Measurements from ENCODE around the gene DICER1.

- TF ChIP-seq EZH2 (IDR thresholded peaks at IDR 0.05; ENCODE audit: borderline replicate concordance, insufficient read depth, low read length, poor library complexity, severe bottlenecking) (no peak), REST (IDR thresholded peaks at IDR 0.05; ENCODE audit: borderline replicate concordance) (no peak), CTCF (IDR thresholded peaks at IDR 0.05; ENCODE audit: poor library complexity, severe bottlenecking) (no peak), RAD21 (conservative IDR thresholded peaks at IDR 0.05) (no peak), TAF1 (IDR thresholded peaks at IDR 0.05; ENCODE audit: low read depth) (no peak), POLR2AphosphoS5 (IDR thresholded peaks at IDR 0.05) (no peak), EP300 (conservative IDR thresholded peaks at IDR 0.05; ENCODE audit: poor library complexity, severe bottlenecking) (no peak), MXI1 (conservative IDR thresholded peaks at IDR 0.05; ENCODE audit: poor library complexity, severe bottlenecking) (no peak), SMC3 (conservative IDR thresholded peaks at IDR 0.05; ENCODE audit: poor library complexity) (no peak)
Measured at GRCh38 chr14:95091581-95091980, 65.7 kb downstream of the DICER1 start.

Data from neural cell (in vitro differentiated cells).